Endothelial cell of umbilical vein (primary cell): ENCODE data around the gene ACVR2B. TPM values are rescaled to one million over a fixed set of nuclear protein-coding genes. Genes with fewer than 3 reads are reported as not detected.
"Not testable (repeated sequence)": the region's sequence is repeated elsewhere in the genome, so short reads cannot be mapped to it uniquely, and the experiment has no call there.

ENCODE experiments used
- BruUV-seq: library from RNA; stranded (reverse); fragments of 400-500 nt; replicated peaks from 2 replicates; lab custom pipeline; 2021; lab: Mats Ljungman, UMichigan
- CTCF ChIA-PET: fragments of 300-600, 350-600 bp; sonication (Branson Sonifier 250); formaldehyde crosslinking; loops from one replicate; lab custom pipeline; 2021; ENCODE audit warnings: antibody characterized with exemption, inconsistent platforms; lab: Charles Lee
- POLR2A ChIA-PET: fragments of 300-600, 350-600 bp; sonication (Branson Sonifier 250); formaldehyde crosslinking; loops from one replicate; lab custom pipeline; 2021; ENCODE audit warnings: antibody characterized with exemption, inconsistent platforms; lab: Charles Lee
- DNase-seq: peaks from one replicate; pipeline ENCODE4 v3.0.0-alpha.2; 2011; ENCODE audit warnings: low read depth, low spot score
- FAIRE-seq: peaks from 2 replicates; lab custom pipeline; 2011; peaks lifted over from hg19 to GRCh38; lab: Jason Lieb, UNC
- H2AFZ ChIP-seq: 2 replicates; pipeline ENCODE4 v1.6.0; 2012; ENCODE audit warnings: low read depth, low read length, control low read depth, inconsistent platforms
- H3K27ac ChIP-seq: 2 replicates; pipeline ENCODE4 v1.5.1; 2011; ENCODE audit warnings: low read depth, mild to moderate bottlenecking, control low read depth, low read length, moderate library complexity; ENCODE audit not compliant: insufficient read depth
- H3K27me3 ChIP-seq, 2 experiments: 2 replicates each; pipeline versions ENCODE4 v1.6.0 to v1.6.1; 2011; ENCODE audit warnings: low read length in 2 of 2, mixed read lengths in 1 of 2; ENCODE audit not compliant: control insufficient read depth in 2 of 2, insufficient read depth in 2 of 2
- H3K36me3 ChIP-seq, 2 experiments: 2 replicates in 1 of 2; 3 replicates in 1 of 2; pipeline ENCODE4 v1.5.1; 2011; ENCODE audit warnings: low read length in 2 of 2, mild to moderate bottlenecking in 1 of 2, moderate library complexity in 1 of 2; ENCODE audit not compliant: control insufficient read depth in 2 of 2, insufficient read depth in 2 of 2; ENCODE audit errors: extremely low read depth in 1 of 2
- H3K4me1 ChIP-seq: 3 replicates; pipeline ENCODE4 v1.5.1; 2011; ENCODE audit warnings: mild to moderate bottlenecking, low read length; ENCODE audit not compliant: control insufficient read depth, insufficient read depth; ENCODE audit errors: extremely low read depth
- H3K4me2 ChIP-seq: 2 replicates; pipeline ENCODE4 v1.6.1; 2011; ENCODE audit warnings: low read length, control low read depth, mixed read lengths; ENCODE audit not compliant: insufficient read depth
- H3K4me3 ChIP-seq, 3 experiments: fragments of 200-600 bp in 1 of 3; sonication (generic), shearing (Covaris generic) in 1 of 3; replicated peaks in 1 of 3; 2 replicates each; pipeline ENCODE4 v1.5.1; 2011 to 2016; ENCODE audit warnings: control low read depth in 3 of 3, low read length in 3 of 3, mild to moderate bottlenecking in 2 of 3, inconsistent platforms in 1 of 3, low read depth in 1 of 3, moderate library complexity in 1 of 3; ENCODE audit not compliant: insufficient read depth in 1 of 3
- H3K79me2 ChIP-seq: 2 replicates; pipeline ENCODE4 v1.6.0; 2012; ENCODE audit warnings: low read length, inconsistent platforms; ENCODE audit not compliant: control insufficient read depth, insufficient read depth
- H3K9ac ChIP-seq: replicated peaks from 2 replicates; pipeline ENCODE3; 2011; ENCODE audit warnings: low read length, control low read depth; ENCODE audit not compliant: insufficient read depth; ENCODE audit errors: extremely low read depth
- H3K9me1 ChIP-seq: replicated peaks from 3 replicates; pipeline ENCODE4 v1.6.0; 2011; ENCODE audit warnings: mild to moderate bottlenecking, low read length; ENCODE audit not compliant: control insufficient read depth, insufficient read depth; ENCODE audit errors: extremely low read depth
- H3K9me3 ChIP-seq: replicated peaks from 2 replicates; pipeline ENCODE4 v1.5.1; 2012; ENCODE audit warnings: low read length, inconsistent platforms; ENCODE audit not compliant: control insufficient read depth, insufficient read depth
- H4K20me1 ChIP-seq: replicated peaks from 2 replicates; pipeline ENCODE3; 2011; ENCODE audit warnings: mild to moderate bottlenecking, low read length; ENCODE audit not compliant: control insufficient read depth, insufficient read depth; ENCODE audit errors: extremely low read depth
- EZH2 ChIP-seq: IDR thresholded peaks from 2 replicates; pipeline ENCODE4 v1.6.1; 2012; ENCODE audit warnings: borderline replicate concordance, low read depth, mild to moderate bottlenecking, moderate library complexity, low read length, inconsistent platforms; ENCODE audit not compliant: severe bottlenecking
- dilution Hi-C: fragments of 300-500 bp; cut with MboI; formaldehyde crosslinking; loops from one replicate; pipeline ENCODE4 v1.15.0; 2019; ENCODE audit warnings: low sequenced_read_pairs; ENCODE audit not compliant: extremely low pct_ligation_motif_present
- intact Hi-C: fragments of 100-400 bp; cut with micrococcal nuclease; formaldehyde crosslinking; loops from one replicate; pipeline ENCODE4 v1.10.0; 2022
- polyA plus RNA-seq, 4 experiments: library from polyadenylated mRNA; depleted of rRNA in 3 of 4; stranded (reverse) in 3 of 4; unstranded in 1 of 4; fragments of >200 nt; gene quantifications; 2 replicates each; pipeline versions ENCODE4 v1.2.1 to v1.2.3, GENCODE V29; 2011 to 2012; ENCODE audit warnings: missing spikeins in 1 of 4
- total RNA-seq: library from RNA; stranded (reverse); gene quantifications from 2 replicates; pipeline ENCODE4 v1.2.3, GENCODE V29; 2021

ACVR2B gene
- total and polyA plus RNA-seq, 2 donors (not counting 3 experiments of a cell fraction or from before 2014, with no cell fraction given): 2.0 to 4.9 TPM

- no TSS peak for BruUV-seq
- intact Hi-C loops: no loop called here
Measured at GRCh38 chr3:38421679-38422336, 31.9 kb upstream of the ACVR2B start.

GRCh38 chr3:38426798-38427426 lies 26.8 kb upstream of the ACVR2B start:
- H3K79me2 ChIP-seq, H3K9ac ChIP-seq, dilution Hi-C loops, FAIRE-seq, H3K4me3 ChIP-seq, H2AFZ ChIP-seq, H3K4me1 ChIP-seq, DNase-seq, POLR2A ChIA-PET, H3K27ac ChIP-seq, H3K36me3 ChIP-seq, intact Hi-C loops, H3K27me3 ChIP-seq, H3K4me2 ChIP-seq, H3K9me1 ChIP-seq, H4K20me1 ChIP-seq, BruUV-seq, H3K9me3 ChIP-seq: not testable (repeated sequence)
- CTCF ChIA-PET: interaction anchor here (0.8 to 1.1 kb wide), 3 partner anchors 11 to 41 kb away, joined by 3 read pairs; no protein-coding TSS in a partner anchor

More at GRCh38 chr3:38421679-38422336, 31.9 kb upstream of the ACVR2B start:
- Histone ChIP-seq H3K9me1 (no peaks in the 10 kb centered on the region), H4K20me1 (no peaks in the 10 kb centered on the region), H3K9me3 (no peaks in the 10 kb centered on the region), H3K79me2 (no peaks in the 10 kb centered on the region), H3K27ac (no peak overlapping the region), H2AFZ (no peak overlapping the region), H3K4me1 (no peaks in the 10 kb centered on the region), H3K27me3 (no peaks in the 10 kb centered on the region), H3K4me3 (no peak overlapping the region), H3K4me2 (no peak overlapping the region), H3K36me3 (no peaks in the 10 kb centered on the region), H3K9ac (no peak overlapping the region)
- TF ChIP-seq EZH2: no peak
- DNase-seq (no peak), FAIRE-seq (no peak)
- dilution Hi-C loops: no loop called here
- CTCF ChIA-PET: no interaction called here
- POLR2A ChIA-PET: no interaction called here

GRCh38 chr3:38432871-38433658 lies 20.6 kb upstream of the ACVR2B start:
- H3K79me2 ChIP-seq, POLR2A ChIA-PET, H3K9ac ChIP-seq, H3K4me3 ChIP-seq, H3K27ac ChIP-seq, H4K20me1 ChIP-seq, H3K9me3 ChIP-seq, dilution Hi-C loops, DNase-seq, H2AFZ ChIP-seq, intact Hi-C loops, CTCF ChIA-PET, BruUV-seq, H3K4me1 ChIP-seq, H3K27me3 ChIP-seq, H3K4me2 ChIP-seq, H3K9me1 ChIP-seq, H3K36me3 ChIP-seq, FAIRE-seq: not testable (repeated sequence)
